ENCODE data around the gene PIGR.

DNA sequence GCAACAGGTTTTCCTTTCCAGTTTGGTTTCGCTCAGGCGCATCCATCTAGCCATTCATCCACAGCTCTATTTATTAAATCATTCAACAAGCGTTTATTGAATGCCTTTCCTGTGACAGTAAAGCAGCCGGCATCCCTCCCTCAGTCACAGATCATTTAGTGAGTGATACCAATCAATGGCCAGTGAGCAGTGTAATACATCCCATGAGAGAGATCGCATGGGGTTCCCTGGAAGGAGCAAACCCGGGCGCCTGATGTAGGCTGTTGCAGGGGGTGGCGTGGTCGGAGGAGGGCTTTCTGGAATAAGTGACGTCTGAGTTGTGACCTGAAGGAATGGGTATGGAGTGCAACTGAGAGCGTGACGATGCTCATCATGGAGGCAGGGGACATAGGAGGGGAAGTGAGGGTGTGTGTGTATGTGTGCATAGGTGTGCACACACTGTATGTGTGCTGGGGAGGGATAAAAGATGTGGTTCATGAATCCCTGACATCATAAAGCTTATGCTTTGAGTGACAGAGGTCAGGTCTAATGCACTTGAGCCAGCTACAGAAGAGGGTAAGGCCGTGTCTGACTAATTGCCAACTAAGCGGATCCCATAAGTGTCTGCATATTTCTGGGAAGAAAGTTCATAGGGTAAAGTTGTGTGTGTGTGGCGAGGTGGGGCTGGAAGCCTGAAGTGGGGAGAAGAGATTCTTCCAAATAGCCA is 31.1 kb downstream of the PIGR start:
- TF ChIP-seq POLR2A (IDR thresholded peaks at IDR 0.05; ENCODE audit: low read depth, low read length) = no peak
- no peak for TF ChIP-seq POLR2AphosphoS5 (IDR thresholded peaks at IDR 0.05; ENCODE audit: low read depth, low read length)
- TF ChIP-seq TAF1 (IDR thresholded peaks at IDR 0.05; ENCODE audit: low read depth, low read length) = no peak

All from GM12891 (cell line).